HepG2 (cell line): ENCODE data around the gene TMEM237. TPM values are rescaled to one million over a fixed set of nuclear protein-coding genes. Genes with fewer than 3 reads are reported as not detected.

ENCODE experiments used
- ASH2L ChIP-seq: fragments of 300-600, 200-600 bp; sonication (generic); IDR thresholded peaks from 2 replicates; pipeline ENCODE4 v1.7.0; 2017; ENCODE audit warnings: low read depth, mild to moderate bottlenecking, moderate library complexity, mixed read lengths, low read length; ENCODE audit not compliant: insufficient read length
- CHCHD3 ChIP-seq: sonication (generic); formaldehyde crosslinking; IDR thresholded peaks from 2 replicates; pipeline ENCODE4 v1.8.0; 2022; ENCODE audit warnings: mild to moderate bottlenecking, missing genetic modification reagents, moderate library complexity
- ETS1 ChIP-seq: sonication (generic); formaldehyde crosslinking; IDR thresholded peaks from 2 replicates; pipeline ENCODE4 v1.4.0; 2020; ENCODE audit warnings: missing genetic modification reagents
- FIP1L1 ChIP-seq: fragments of 200-400 bp; formaldehyde crosslinking; IDR thresholded peaks from 2 replicates; pipeline ENCODE4 v1.6.1; 2018; ENCODE audit warnings: low read depth, mild to moderate bottlenecking, low read length, moderate library complexity, borderline replicate concordance; ENCODE audit not compliant: insufficient read depth
- GLMP ChIP-seq: sonication (generic); formaldehyde crosslinking; IDR thresholded peaks from 2 replicates; pipeline ENCODE4 v1.9.0; 2021; ENCODE audit warnings: missing genetic modification reagents, mild to moderate bottlenecking, borderline replicate concordance
- HES4 ChIP-seq: sonication (generic); formaldehyde crosslinking; IDR thresholded peaks from 2 replicates; pipeline ENCODE4 v1.9.0; 2021; ENCODE audit warnings: mild to moderate bottlenecking, missing genetic modification reagents, borderline replicate concordance
- KLF12 ChIP-seq: sonication (generic); formaldehyde crosslinking; IDR thresholded peaks from 2 replicates; pipeline ENCODE4 v1.4.0; 2020; ENCODE audit warnings: missing genetic modification reagents, borderline replicate concordance
- KLF15 ChIP-seq: sonication (generic); formaldehyde crosslinking; IDR thresholded peaks from 2 replicates; pipeline ENCODE4 v1.8.1; 2023; ENCODE audit warnings: borderline replicate concordance, mild to moderate bottlenecking, inconsistent platforms, missing genetic modification reagents, mixed read lengths
- NAIF1 ChIP-seq: sonication (generic); formaldehyde crosslinking; IDR thresholded peaks from 2 replicates; pipeline ENCODE4 v1.5.0; 2020; ENCODE audit warnings: mild to moderate bottlenecking, missing genetic modification reagents, borderline replicate concordance
- NONO ChIP-seq, 2 experiments: fragments of 450-650 bp in 1 of 2; sonication (generic) in 1 of 2; formaldehyde crosslinking in 1 of 2; IDR thresholded peaks in 1 of 2; conservative IDR thresholded peaks in 1 of 2; 2 replicates each; pipeline versions ENCODE4 v1.6.1 to v1.8.0; 2017 to 2022; ENCODE audit warnings: mild to moderate bottlenecking in 1 of 2, missing genetic modification reagents in 1 of 2, moderate library complexity in 1 of 2
- SCMH1 ChIP-seq: sonication (generic); formaldehyde crosslinking; IDR thresholded peaks from 2 replicates; pipeline ENCODE4 v1.9.0; 2021; ENCODE audit warnings: missing genetic modification reagents, mild to moderate bottlenecking, borderline replicate concordance
- TERF1 ChIP-seq: sonication (generic); formaldehyde crosslinking; IDR thresholded peaks from 2 replicates; pipeline ENCODE4 v1.8.0; 2022; ENCODE audit warnings: mild to moderate bottlenecking, missing genetic modification reagents, moderate library complexity
- ZNF274 ChIP-seq: sonication (generic); formaldehyde crosslinking; IDR thresholded peaks from 2 replicates; pipeline ENCODE4 v1.5.1; 2020; ENCODE audit warnings: mild to moderate bottlenecking, missing genetic modification reagents
- ZNF275 ChIP-seq: sonication (generic); formaldehyde crosslinking; IDR thresholded peaks from 2 replicates; pipeline ENCODE4 v1.8.0; 2022; ENCODE audit warnings: missing genetic modification reagents, mild to moderate bottlenecking, inconsistent platforms, borderline replicate concordance
- ZNF280B ChIP-seq: sonication (generic); formaldehyde crosslinking; IDR thresholded peaks from 2 replicates; pipeline ENCODE4 v1.5.0; 2020; ENCODE audit warnings: missing genetic modification reagents, mild to moderate bottlenecking, borderline replicate concordance
- ZNF354B ChIP-seq: sonication (generic); formaldehyde crosslinking; IDR thresholded peaks from 2 replicates; pipeline ENCODE4 v1.8.0; 2022; ENCODE audit warnings: mild to moderate bottlenecking, missing genetic modification reagents
- ZNF790 ChIP-seq: sonication (generic); formaldehyde crosslinking; IDR thresholded peaks from 2 replicates; pipeline ENCODE4 v1.8.0; 2022; ENCODE audit warnings: missing genetic modification reagents, mild to moderate bottlenecking, borderline replicate concordance
- polyA plus RNA-seq, 8 experiments: library from polyadenylated mRNA; depleted of rRNA in 3 of 8; stranded (reverse) in 7 of 8; unstranded in 1 of 8; fragments of >200 nt; fragmentation: Illumina TruSeq in 4 of 8; extraction: Trizol in 4 of 8; gene quantifications; 2 replicates each; pipeline versions ENCODE4 v1.2.1 to v1.2.3, GENCODE V29; 2011 to 2016; ENCODE audit warnings: low read depth in 4 of 8, missing spikeins in 1 of 8, mixed read lengths in 1 of 8; ENCODE audit not compliant: insufficient read depth in 1 of 8
- total RNA-seq, 5 experiments: library from RNA; depleted of rRNA; stranded (reverse); fragments of >200 nt; fragmentation: Illumina TruSeq; extraction: Trizol; gene quantifications; 2 replicates each; pipeline ENCODE4 v1.2.3, GENCODE V29; 2016; ENCODE audit warnings: low read depth in 1 of 5

Gene TMEM237
- total and polyA plus RNA-seq, 2 of the 13 experiments (the other 11 are each of a cell fraction or from before 2014, with no cell fraction given): 21.8 to 36.1 TPM

- TF ChIP-seq CHCHD3 (CRISPR knock-in tag): 0 out of 2 replicates have a peak, but pooled peaks have one; percentile 28
- no peak for TF ChIP-seq ZNF275 (CRISPR knock-in tag)
- no peak for TF ChIP-seq FIP1L1
- TF ChIP-seq KLF12 (CRISPR knock-in tag): no peak
- TF ChIP-seq ZNF280B (CRISPR knock-in tag): no peak
- TF ChIP-seq ASH2L: no peak
- TF ChIP-seq ZNF274 (CRISPR knock-in tag): peak; percentile 62; the same call in 1 of the 2 replicates
- TF ChIP-seq ZNF790 (CRISPR knock-in tag): peak; percentile 26; the same call in 1 of the 2 replicates
- TF ChIP-seq ZNF354B (CRISPR knock-in tag): no peak
- TF ChIP-seq HES4 (CRISPR knock-in tag): peak; percentile 48; the same call in 1 of the 2 replicates
- no peak for TF ChIP-seq GLMP (CRISPR knock-in tag)
- TF ChIP-seq ETS1 (CRISPR knock-in tag): no peak; the same call in 1 of the 2 replicates
- TF ChIP-seq KLF15: peak; percentile 17; the same call in 1 of the 2 replicates
- TF ChIP-seq NONO (IDR thresholded peaks at IDR 0.05): no peak
- 0 out of 2 replicates have a peak, but pooled peaks have one; percentile 18 for TF ChIP-seq NONO (CRISPR knock-in tag; conservative IDR thresholded peaks at IDR 0.05)
- no peak for TF ChIP-seq SCMH1
- no peak for TF ChIP-seq TERF1
- no peak for TF ChIP-seq NAIF1
These were observed at the start of gene TMEM237 (continued) for GRCh38 chr2:201643216-201643890.
